Measurements from ENCODE around the gene FAM20B. TPM values are rescaled to one million over a fixed set of nuclear protein-coding genes. Genes with fewer than 3 reads are reported as not detected.

Gene FAM20B
- total RNA-seq, 1 donor: 43.1 TPM

DNA sequence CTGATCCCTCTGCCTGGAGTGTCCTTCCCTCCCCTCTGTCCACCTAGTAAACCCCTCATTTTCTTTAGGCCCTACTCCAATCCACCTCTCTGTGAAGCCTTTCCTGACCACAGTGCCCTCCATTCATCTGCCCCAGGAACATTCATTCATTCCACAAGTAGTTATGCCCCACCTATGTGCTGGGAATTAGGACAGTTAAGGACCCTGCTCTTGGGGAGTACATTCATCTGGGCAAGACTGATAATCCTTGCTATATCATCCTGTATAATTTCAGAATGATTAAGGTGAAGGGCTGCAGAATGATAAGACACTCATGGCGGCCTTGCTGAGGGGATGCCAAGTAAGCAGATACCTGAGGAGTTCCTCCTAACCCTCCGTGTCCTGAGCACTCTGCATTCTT, 10.3 kb upstream of the FAM20B start:
- TF ChIP-seq, protein P1, sequence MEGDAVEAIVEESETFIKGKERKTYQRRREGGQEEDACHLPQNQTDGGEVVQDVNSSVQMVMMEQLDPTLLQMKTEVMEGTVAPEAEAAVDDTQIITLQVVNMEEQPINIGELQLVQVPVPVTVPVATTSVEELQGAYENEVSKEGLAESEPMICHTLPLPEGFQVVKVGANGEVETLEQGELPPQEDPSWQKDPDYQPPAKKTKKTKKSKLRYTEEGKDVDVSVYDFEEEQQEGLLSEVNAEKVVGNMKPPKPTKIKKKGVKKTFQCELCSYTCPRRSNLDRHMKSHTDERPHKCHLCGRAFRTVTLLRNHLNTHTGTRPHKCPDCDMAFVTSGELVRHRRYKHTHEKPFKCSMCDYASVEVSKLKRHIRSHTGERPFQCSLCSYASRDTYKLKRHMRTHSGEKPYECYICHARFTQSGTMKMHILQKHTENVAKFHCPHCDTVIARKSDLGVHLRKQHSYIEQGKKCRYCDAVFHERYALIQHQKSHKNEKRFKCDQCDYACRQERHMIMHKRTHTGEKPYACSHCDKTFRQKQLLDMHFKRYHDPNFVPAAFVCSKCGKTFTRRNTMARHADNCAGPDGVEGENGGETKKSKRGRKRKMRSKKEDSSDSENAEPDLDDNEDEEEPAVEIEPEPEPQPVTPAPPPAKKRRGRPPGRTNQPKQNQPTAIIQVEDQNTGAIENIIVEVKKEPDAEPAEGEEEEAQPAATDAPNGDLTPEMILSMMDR (IDR thresholded peaks at IDR 0.05; ENCODE audit: extremely low read depth, low read depth, low read length): no peak
- Histone ChIP-seq H3K4me3 (ENCODE audit: insufficient read depth, low read length) (no peak overlapping the region), H3K4me2 (ENCODE audit: insufficient read depth, low read length) (no peak overlapping the region), H3K9me3 (ENCODE audit: low read depth, low read length) (no peaks in the 10 kb centered on the region), H3K27ac (ENCODE audit: low read depth, low read length) (no peak overlapping the region), H2AFZ (ENCODE audit: low read length) (no peak overlapping the region), H3K79me2 (ENCODE audit: insufficient read depth, low read length) (no peaks in the 10 kb centered on the region), H4K20me1 (ENCODE audit: insufficient read depth, low read length) (no peaks in the 10 kb centered on the region), H3K36me3 (ENCODE audit: insufficient read depth, low read length) (no peaks in the 10 kb centered on the region), H3K27me3 (ENCODE audit: insufficient read depth, low read length) (no peaks in the 10 kb centered on the region), H3K4me1 (ENCODE audit: insufficient read depth, low read length) (peaks cover 16% of the 10 kb centered on the region)
- peak; percentile 8 for DNase-seq (ENCODE audit: insufficient read length, low spot score, missing footprints)

DNA sequence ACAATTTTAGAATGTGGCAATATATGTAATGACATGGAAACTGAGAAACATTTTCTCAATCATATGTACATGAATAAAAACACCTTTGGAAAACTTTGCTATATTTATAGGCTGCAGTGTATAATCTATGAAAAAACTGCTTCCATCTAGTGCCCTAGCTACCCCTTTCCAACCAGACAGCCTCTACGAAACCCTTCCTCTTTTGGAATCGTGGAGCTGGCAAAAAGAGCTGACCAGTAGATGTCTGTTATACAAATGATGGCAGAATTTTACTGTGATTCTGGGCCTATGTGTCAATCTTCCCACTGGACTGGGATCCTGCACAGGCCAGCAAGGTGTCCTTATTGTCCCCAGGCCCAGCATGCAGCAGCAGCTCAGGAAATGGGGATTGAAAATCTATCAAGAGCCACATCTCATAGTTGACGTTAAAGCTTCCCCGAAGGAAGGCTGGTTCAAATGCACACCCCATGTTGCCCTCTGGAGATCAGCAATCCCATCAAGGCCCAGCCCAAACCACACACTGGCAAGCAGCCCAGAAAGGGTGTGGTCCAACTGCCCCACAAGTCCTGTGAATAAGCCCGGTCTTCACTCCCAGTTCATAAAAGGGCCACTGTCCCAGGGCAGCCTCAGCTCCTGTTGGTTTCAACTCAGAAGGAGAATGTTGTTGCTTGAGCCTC, 8.8 kb upstream of the FAM20B start:
- TF ChIP-seq, protein P1 (IDR thresholded peaks at IDR 0.05; ENCODE audit: extremely low read depth, low read depth, low read length): no peak
- H2AFZ ChIP-seq (ENCODE audit: low read length): peak overlapping the region; percentile 55
- H3K79me2 ChIP-seq (ENCODE audit: insufficient read depth, low read length): no peaks in the 10 kb centered on the region
- no peaks in the 10 kb centered on the region for H3K36me3 ChIP-seq (ENCODE audit: insufficient read depth, low read length)
- H3K27me3 ChIP-seq (ENCODE audit: insufficient read depth, low read length): no peaks in the 10 kb centered on the region
- H3K4me3 ChIP-seq (ENCODE audit: insufficient read depth, low read length): no peak overlapping the region
- H3K27ac ChIP-seq (ENCODE audit: low read depth, low read length): peak overlapping the region; percentile 35
- H3K4me2 ChIP-seq (ENCODE audit: insufficient read depth, low read length): peak overlapping the region; percentile 14
- peak; percentile 79 for DNase-seq (ENCODE audit: insufficient read length, low spot score, missing footprints)
- no peaks in the 10 kb centered on the region for H3K9me3 ChIP-seq (ENCODE audit: low read depth, low read length)
- no peaks in the 10 kb centered on the region for H4K20me1 ChIP-seq (ENCODE audit: insufficient read depth, low read length)
- peaks cover 20% of the 10 kb centered on the region for H3K4me1 ChIP-seq (ENCODE audit: insufficient read depth, low read length)

DNA sequence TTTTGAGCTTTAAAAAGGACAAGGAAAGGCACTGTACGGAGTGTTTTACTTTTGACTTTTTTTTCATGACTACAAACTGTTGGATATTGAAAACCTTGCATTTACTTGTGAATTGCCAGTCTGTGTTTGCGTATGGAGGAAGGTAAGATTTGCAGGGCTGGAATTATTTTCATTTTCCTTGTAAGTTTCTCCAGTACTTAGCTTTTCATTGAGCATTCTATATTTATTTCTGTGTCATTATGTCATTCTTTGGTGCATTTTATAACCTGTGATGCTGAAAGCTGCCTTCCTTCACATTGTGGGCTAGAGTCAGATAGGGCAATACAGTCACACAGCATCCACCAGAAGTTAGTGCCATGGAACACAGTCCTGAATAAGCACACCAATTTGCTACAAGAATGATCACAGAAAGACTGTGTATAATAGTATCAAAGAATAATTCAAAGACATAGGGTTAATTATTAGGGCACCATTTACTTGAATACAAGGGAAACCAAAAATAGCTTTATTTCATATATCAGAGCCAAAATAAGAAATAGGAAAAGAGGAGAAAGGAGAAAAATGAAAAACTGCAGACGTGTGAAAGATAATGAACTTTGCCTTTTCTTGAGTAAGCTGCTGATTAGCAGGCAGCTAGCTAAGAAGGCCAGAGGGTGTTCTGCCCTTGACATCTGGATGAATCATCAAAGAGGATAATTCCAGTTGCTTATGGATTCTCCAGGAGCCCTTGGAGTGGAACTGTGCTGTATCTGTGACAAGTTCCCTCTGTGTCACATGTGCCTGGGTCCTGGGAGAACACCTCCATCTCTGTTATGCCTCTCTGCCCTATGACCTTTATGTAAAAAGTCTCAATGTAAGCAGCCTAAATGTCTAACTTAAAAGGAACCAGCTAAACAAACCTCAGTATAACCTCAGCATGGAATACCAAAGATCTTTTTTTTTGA, 8.0 kb upstream of the FAM20B start:
- Histone ChIP-seq H3K27ac (ENCODE audit: low read depth, low read length) (peak overlapping the region; percentile 35), H3K4me1 (ENCODE audit: insufficient read depth, low read length) (peaks cover 23% of the 10 kb centered on the region), H3K79me2 (ENCODE audit: insufficient read depth, low read length) (no peaks in the 10 kb centered on the region), H3K4me3 (ENCODE audit: insufficient read depth, low read length) (no peak overlapping the region), H2AFZ (ENCODE audit: low read length) (peak overlapping the region; percentile 55), H3K27me3 (ENCODE audit: insufficient read depth, low read length) (no peaks in the 10 kb centered on the region), H4K20me1 (ENCODE audit: insufficient read depth, low read length) (no peaks in the 10 kb centered on the region), H3K9me3 (ENCODE audit: low read depth, low read length) (no peaks in the 10 kb centered on the region), H3K4me2 (ENCODE audit: insufficient read depth, low read length) (peak overlapping the region; percentile 14), H3K36me3 (ENCODE audit: insufficient read depth, low read length) (no peaks in the 10 kb centered on the region)
- no peak for DNase-seq (ENCODE audit: insufficient read length, low spot score, missing footprints)
- TF ChIP-seq, protein P1 (IDR thresholded peaks at IDR 0.05; ENCODE audit: extremely low read depth, low read depth, low read length): no peak

DNA sequence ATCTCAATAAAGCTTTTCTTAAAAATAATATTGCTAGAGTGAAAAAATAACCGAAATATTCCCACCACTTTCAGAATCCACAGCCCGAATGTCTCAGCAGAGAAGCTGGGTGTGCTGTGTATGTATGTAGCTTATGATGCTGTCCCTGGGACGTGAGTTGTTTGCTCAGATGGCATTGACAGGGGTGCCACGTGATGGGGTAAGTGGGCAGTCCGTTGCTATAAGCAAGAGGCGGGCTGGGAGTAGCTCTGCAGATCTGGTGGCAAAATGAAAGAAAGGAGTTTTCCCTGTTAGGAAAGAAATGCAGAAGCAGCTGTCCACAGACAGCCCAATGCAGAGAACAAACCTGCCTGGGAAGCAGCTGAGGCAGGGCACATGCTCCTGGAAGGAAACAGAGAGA, 3.8 kb upstream of the FAM20B start:
- H3K4me1 ChIP-seq (ENCODE audit: insufficient read depth, low read length): peaks cover 24% of the 10 kb centered on the region
- no peaks in the 10 kb centered on the region for H3K36me3 ChIP-seq (ENCODE audit: insufficient read depth, low read length)
- peak overlapping the region; percentile 72 for H3K4me3 ChIP-seq (ENCODE audit: insufficient read depth, low read length)
- H3K9me3 ChIP-seq (ENCODE audit: low read depth, low read length): no peaks in the 10 kb centered on the region
- no peaks in the 10 kb centered on the region for H4K20me1 ChIP-seq (ENCODE audit: insufficient read depth, low read length)
- DNase-seq (ENCODE audit: insufficient read length, low spot score, missing footprints): peak; percentile 95
- H3K79me2 ChIP-seq (ENCODE audit: insufficient read depth, low read length): peaks cover 8% of the 10 kb centered on the region
- peak overlapping the region; percentile 96 for H2AFZ ChIP-seq (ENCODE audit: low read length)
- H3K4me2 ChIP-seq (ENCODE audit: insufficient read depth, low read length): peak overlapping the region; percentile 94
- peak overlapping the region; percentile 15 for H3K27ac ChIP-seq (ENCODE audit: low read depth, low read length)
- no peaks in the 10 kb centered on the region for H3K27me3 ChIP-seq (ENCODE audit: insufficient read depth, low read length)
- TF ChIP-seq, protein P1 (IDR thresholded peaks at IDR 0.05; ENCODE audit: extremely low read depth, low read depth, low read length): no peak
